KMS-11 (cell line): Measurements from ENCODE around the gene EXOC6B.

Experiments
- H2AFZ ChIP-seq: fragments of 200-600 bp; sonication (generic); 2 replicates; pipeline ENCODE4 v1.6.1; 2016; ENCODE audit warnings: antibody characterized with exemption, mixed run types, low read depth
- H3K27ac ChIP-seq: fragments of 200-600 bp; sonication (generic); 2 replicates; pipeline ENCODE4 v1.6.1; 2016; ENCODE audit warnings: mild to moderate bottlenecking, mixed run types
- H3K27me3 ChIP-seq: fragments of 200-600 bp; sonication (generic); 2 replicates; pipeline ENCODE4 v1.6.1; 2017; ENCODE audit warnings: mild to moderate bottlenecking, low read depth, mixed run types, moderate library complexity; ENCODE audit not compliant: insufficient read depth
- H3K36me3 ChIP-seq: fragments of 200-600 bp; sonication (generic); 2 replicates; pipeline ENCODE4 v1.6.1; 2017; ENCODE audit warnings: mild to moderate bottlenecking, mixed run types; ENCODE audit not compliant: insufficient read depth
- H3K4me1 ChIP-seq: fragments of 200-600 bp; sonication (generic); 2 replicates; pipeline ENCODE4 v1.6.1; 2016; ENCODE audit warnings: mild to moderate bottlenecking, low read depth, mixed run types; ENCODE audit not compliant: poor library complexity, severe bottlenecking
- H3K4me2 ChIP-seq: fragments of 200-600 bp; sonication (generic); 2 replicates; pipeline ENCODE4 v1.7.0; 2016; ENCODE audit warnings: mild to moderate bottlenecking, mixed run types
- H3K4me3 ChIP-seq: fragments of 200-600 bp; sonication (generic); IDR thresholded peaks from 2 replicates; pipeline ENCODE4 v1.6.1; 2017; ENCODE audit warnings: low read depth, low read length, mixed read lengths; ENCODE audit not compliant: insufficient read depth
- H3K79me2 ChIP-seq: fragments of 200-600 bp; sonication (generic); 2 replicates; pipeline ENCODE4 v1.6.1; 2016; ENCODE audit warnings: low read depth, mixed run types; ENCODE audit not compliant: insufficient read depth
- H3K9ac ChIP-seq: fragments of 200-600 bp; sonication (generic); 2 replicates; pipeline ENCODE4 v1.6.1; 2016; ENCODE audit warnings: mild to moderate bottlenecking, mixed run types
- H4K20me1 ChIP-seq: fragments of 200-600 bp; sonication (generic); 2 replicates; pipeline ENCODE4 v1.6.1; 2016; ENCODE audit warnings: mild to moderate bottlenecking, mixed run types; ENCODE audit not compliant: insufficient read depth
- CTCF ChIP-seq: fragments of 200-600 bp; sonication (generic); conservative IDR thresholded peaks from 2 replicates; pipeline ENCODE4 v1.6.1; 2017; ENCODE audit warnings: low read depth, mild to moderate bottlenecking, antibody characterized with exemption, low read length, moderate library complexity, mixed read lengths

The EXOC6B gene

DNA sequence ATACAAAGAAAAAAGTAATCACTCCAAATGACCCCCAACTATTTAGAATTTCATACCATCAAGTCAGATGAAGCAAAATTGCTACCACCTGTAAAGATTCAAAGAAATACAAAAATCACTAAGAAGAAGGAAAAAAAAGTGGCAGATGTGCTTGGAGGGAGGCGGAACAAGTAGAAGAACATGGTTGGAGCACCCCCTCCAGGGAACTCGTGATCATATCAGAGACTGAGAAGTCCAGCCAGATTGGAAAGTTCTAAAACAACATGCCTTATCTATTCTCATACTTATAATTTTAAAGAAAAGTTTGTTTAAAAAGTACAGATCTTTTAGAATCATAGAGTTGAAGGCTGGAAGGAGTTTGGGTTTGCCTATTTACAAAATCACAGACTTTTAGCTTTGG, 564.8 kb downstream of the EXOC6B start:
- H3K4me3 ChIP-seq, result no peak overlapping the region
- H3K79me2 ChIP-seq, result no peaks in the 10 kb centered on the region
- no peak overlapping the region for H2AFZ ChIP-seq
- H3K4me1 ChIP-seq, result no peaks in the 10 kb centered on the region
- no peaks in the 10 kb centered on the region for H3K36me3 ChIP-seq
- no peaks in the 10 kb centered on the region for H3K27me3 ChIP-seq
- TF ChIP-seq CTCF, result no peak
- H4K20me1 ChIP-seq, result no peaks in the 10 kb centered on the region
- no peak overlapping the region for H3K27ac ChIP-seq
- H3K9ac ChIP-seq, result no peak overlapping the region
- H3K4me2 ChIP-seq, result no peak overlapping the region

DNA sequence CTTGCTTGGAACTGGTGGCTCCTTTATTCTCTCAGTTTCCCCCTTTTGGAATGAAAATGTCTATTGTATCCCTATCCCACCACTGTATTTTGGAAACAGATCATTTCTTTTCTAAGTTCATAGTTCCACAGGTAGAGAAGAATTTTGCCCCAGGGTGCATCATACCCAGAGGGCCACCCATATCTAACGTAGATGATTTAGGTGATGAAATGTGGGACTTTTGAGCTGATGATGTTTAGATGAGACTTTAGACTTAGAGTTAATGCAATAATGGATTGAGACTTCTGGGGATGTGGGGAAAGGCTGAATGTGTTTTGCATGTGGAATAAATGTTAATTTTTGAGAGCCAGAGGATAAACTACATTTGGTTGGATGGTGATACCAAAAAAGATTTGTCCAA, 570.3 kb downstream of the EXOC6B start:
- no peak overlapping the region for H2AFZ ChIP-seq
- H3K4me2 ChIP-seq, result no peak overlapping the region
- H3K4me1 ChIP-seq, result no peaks in the 10 kb centered on the region
- TF ChIP-seq CTCF, result no peak
- no peaks in the 10 kb centered on the region for H3K79me2 ChIP-seq
- no peaks in the 10 kb centered on the region for H3K27me3 ChIP-seq
- no peak overlapping the region for H3K9ac ChIP-seq
- H4K20me1 ChIP-seq, result no peaks in the 10 kb centered on the region
- H3K36me3 ChIP-seq, result no peaks in the 10 kb centered on the region
- H3K4me3 ChIP-seq, result no peak overlapping the region
- no peak overlapping the region for H3K27ac ChIP-seq

DNA sequence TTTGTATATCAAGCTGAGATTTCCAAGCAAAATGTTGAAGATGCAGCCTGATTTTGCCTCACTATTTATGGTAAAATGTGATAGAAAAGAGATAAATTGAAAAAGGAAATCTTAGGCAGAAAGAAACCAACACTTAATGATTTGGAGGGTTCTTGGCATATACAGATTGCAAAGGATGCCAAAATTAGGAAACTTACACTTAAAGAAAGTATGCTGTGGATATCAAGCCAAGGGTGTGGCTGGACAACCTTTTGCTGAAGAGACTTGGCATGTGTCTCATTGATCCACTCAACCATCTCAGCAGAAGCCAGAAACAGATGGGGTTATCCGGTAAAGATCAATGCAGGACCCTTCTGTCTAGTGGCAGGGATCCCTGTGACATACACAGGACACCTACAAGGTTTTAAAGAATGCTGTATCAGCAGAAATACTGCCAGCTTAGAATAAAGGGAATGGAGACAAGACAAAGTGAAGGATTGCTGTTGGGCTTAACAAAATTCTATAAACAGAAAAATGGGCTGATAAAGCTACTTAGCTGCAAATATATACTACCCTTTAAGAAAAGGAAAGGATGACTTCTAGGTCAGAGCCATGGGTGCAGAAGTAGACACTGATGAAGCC, 570.9 kb downstream of the EXOC6B start:
- Histone ChIP-seq H4K20me1 (no peaks in the 10 kb centered on the region), H3K4me3 (no peak overlapping the region), H3K9ac (no peak overlapping the region), H3K79me2 (no peaks in the 10 kb centered on the region), H3K36me3 (no peaks in the 10 kb centered on the region), H2AFZ (no peak overlapping the region), H3K27me3 (no peaks in the 10 kb centered on the region), H3K4me2 (no peak overlapping the region), H3K4me1 (no peaks in the 10 kb centered on the region), H3K27ac (no peak overlapping the region)
- no peak for TF ChIP-seq CTCF

GRCh38 chr2:72238311-72238710, 587.5 kb downstream of the EXOC6B start:
- Histone ChIP-seq H3K79me2 (no peaks in the 10 kb centered on the region), H4K20me1 (no peaks in the 10 kb centered on the region), H3K36me3 (no peaks in the 10 kb centered on the region), H3K4me3 (no peak overlapping the region), H3K4me2 (no peak overlapping the region), H3K4me1 (no peaks in the 10 kb centered on the region), H3K9ac (no peak overlapping the region), H3K27ac (no peak overlapping the region), H2AFZ (no peak overlapping the region), H3K27me3 (no peaks in the 10 kb centered on the region)
- no peak for TF ChIP-seq CTCF
